GM19239 (cell line): ENCODE measurements around the gene NMUR1.
A peak's percentile ranks its signal among the peaks of the same experiment; 100 is the strongest.
"Not testable (repeated sequence)": the region's sequence is repeated elsewhere in the genome, so short reads cannot be mapped to it uniquely, and the experiment has no call there.

Source experiments
- DNase-seq: peaks from one replicate; pipeline ENCODE4 v3.0.0; 2011; ENCODE audit warnings: low spot score; ENCODE audit not compliant: insufficient read length
- FAIRE-seq: peaks from 2 replicates; lab custom pipeline; 2011; peaks lifted over from hg19 to GRCh38; lab: Jason Lieb, UNC

The NMUR1 gene, protein sequence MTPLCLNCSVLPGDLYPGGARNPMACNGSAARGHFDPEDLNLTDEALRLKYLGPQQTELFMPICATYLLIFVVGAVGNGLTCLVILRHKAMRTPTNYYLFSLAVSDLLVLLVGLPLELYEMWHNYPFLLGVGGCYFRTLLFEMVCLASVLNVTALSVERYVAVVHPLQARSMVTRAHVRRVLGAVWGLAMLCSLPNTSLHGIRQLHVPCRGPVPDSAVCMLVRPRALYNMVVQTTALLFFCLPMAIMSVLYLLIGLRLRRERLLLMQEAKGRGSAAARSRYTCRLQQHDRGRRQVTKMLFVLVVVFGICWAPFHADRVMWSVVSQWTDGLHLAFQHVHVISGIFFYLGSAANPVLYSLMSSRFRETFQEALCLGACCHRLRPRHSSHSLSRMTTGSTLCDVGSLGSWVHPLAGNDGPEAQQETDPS

DNA sequence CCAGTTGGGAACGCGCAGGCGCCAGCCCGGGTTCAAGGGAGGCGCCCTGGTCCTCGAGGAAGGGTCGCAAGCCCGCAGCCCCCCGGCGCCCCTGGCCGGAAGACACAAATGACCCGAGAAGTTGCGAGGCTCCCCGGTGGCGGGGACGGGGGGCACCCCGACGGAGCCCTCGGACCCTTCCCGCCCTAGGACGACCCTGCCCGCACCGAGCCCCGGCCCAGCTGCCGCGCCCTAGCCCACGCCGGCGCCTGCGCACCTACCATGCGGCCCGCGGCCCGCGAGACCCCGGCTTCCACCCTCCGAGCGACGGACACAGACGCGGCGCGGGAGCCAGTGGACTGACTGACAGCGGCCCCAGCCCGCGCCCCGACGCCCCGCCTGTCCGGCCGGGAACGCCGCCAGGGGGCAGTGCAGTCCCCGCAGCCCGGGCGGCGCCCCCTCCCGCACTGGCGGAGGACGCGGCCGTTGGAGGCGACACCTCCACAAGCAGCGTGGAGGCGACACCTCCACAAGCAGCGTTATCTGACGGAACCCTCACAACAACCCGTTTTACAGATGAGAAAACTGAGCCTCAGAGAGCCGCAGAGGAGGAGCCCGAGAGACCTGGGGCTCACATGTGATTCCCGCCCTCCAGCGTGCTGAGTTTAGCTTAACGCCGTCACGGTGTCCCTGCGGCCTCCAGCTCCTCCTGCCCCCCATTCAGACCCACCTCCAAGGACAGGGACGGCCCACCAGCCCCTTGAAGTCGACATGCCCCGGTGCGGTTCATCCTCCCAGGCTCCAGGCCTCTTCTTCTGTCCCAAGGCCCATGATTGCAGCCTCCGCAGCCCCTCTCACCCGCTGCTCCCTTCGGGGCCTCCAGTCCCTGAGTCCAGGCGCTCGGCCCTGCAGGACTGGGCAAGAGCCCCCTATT, at the start of gene NMUR1:
TSS of gene NMUR1 (minus strand) at position 347 of the 913 bp plus-strand sequence. CDS start at position 263, 84 bp downstream.
- FAIRE-seq (peak; percentile 61), DNase-seq (peak; percentile 75)

DNA sequence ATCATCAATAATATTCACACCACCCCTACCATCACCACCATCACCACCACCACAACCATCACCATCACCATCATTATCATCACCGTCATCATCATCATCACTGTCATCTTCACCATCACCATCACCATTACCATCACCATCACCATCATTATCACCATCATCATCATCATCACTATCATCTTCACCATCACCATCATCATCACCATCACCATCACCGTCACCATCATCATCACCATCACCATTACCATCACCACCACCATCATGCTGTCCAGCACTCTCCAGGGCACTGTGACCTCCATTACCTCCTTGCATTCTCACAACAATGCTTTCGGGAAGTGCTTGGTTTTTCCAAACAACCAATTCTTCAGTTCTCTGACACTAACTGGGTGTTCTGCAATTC, 49.3 kb upstream of the NMUR1 start:
- FAIRE-seq, result no peak
- no peak for DNase-seq

DNA sequence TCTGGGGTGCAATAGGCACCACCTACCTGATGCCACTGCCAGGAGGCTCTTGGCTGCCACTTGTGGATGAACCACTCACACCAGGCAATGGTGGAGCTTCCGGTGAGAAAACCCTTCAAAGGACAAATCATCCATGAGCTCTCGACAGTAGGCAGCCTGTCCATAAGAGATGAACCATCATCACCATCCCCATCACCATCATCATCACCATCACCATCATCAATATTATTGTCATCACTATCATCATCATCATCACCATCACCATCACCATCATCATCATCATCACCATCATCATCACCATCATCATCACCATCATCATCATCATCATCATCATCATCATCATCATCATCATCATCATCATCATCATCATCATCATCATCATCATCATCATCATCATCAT, 48.4 kb upstream of the NMUR1 start:
- not testable (repeated sequence) for FAIRE-seq, DNase-seq

DNA sequence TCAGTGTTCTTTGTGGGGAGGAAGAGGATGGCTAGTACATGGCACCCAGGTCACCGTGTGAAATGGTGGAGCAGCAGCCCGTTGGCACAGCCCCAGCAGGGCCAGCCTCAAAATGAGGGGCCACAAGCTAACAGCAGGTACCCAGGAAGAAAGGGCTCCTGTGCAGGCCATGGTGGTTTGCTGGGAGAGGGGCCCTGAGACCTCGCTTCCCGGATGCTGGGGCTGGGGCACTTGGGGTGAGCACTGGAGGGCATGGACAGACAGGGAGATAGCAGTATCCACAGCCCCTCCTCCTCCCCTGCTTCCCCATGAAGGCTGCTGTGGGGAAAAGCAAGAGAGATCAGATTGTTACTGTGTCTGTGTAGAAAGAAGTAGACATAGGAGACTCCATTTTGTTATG, 46.2 kb upstream of the NMUR1 start:
- DNase-seq (no peak), FAIRE-seq (no peak)

DNA sequence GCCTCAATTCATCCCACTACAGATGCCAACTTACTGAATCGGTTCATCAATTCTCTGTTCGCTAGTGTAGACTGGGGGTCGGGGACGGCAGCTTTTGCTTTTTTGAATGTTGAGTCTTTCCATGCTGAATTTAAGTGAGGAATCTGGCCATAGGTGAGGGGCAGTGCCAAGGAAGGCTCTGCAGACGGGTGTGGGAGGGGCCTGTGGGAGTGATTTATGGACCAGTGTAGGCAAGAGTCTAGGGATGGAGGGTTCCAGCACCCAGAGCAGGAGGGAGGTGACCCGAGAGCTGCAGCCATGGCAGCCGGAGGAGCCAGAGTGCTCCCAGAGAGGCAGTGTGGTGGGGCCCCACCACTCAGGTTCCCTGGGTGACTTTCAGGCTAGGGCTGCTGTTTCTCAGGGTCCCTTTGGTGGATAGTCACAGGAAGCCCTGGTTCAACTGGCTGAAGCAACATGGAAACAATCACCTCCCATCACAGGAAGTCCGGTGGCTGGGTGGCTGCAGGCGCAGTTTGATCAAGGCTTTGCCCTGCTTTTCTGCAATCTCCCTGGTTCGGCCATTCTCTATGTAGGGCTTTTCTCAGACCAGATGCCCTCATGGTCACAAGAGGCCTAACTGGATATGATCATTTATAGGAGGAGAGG, 45.5 kb upstream of the NMUR1 start:
- DNase-seq (no peak), FAIRE-seq (no peak)

DNA sequence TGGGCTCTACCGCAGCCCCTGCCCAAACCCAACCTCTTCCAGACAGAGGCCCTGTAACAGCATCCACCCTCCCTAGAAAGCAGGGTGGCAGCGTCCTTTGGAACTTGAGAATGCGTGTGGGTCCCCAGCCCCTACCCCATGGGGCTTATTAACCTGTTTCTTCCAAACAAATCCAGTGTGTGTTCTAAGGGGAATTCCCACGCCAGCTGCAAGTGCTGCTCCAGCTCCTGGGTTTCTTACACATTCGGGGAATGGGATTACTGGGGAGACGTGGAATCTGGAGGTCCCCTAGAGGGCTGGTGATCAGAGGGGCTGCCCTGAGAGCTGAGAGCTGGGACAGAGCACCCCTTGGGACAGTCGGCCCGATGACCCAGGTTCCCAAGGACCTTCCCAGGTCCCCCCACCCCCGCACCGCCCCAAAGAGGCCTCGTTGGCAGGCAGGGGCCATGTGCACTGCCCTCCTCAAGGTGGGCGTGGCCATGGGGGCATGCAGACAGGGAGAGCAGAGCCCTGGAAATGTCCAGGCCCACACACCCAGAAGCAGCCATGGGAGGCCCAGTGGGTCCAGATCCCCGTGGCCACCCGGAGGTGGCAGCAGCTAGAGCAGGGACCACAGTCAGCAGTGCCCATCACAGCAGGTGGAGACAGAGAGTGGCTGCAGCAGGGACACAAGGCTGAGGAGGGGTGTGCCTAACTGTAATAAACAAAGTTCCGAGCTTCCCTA, 43.6 kb upstream of the NMUR1 start:
- DNase-seq (no peak), FAIRE-seq (no peak)

DNA sequence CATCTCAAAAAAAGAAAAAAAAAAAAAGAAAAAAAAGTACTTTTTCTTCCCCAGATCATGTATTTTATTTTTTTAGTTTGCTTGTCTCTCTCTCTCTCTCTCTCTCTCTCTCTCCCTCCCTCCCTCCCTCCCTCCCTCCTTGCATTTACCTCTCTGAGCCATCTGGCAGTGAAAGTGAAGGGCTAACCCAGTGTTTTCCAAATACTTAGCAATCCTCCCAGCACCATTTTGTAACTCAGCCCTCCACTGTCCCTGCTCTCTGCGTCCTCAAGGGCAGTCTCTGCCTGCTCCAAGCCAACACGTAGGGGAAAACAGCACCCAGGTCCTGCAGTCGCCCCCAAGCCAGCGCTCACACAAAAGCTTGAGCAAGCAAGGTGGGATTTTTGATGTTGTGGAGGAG, 42.9 kb upstream of the NMUR1 start:
- no peak for FAIRE-seq

DNA sequence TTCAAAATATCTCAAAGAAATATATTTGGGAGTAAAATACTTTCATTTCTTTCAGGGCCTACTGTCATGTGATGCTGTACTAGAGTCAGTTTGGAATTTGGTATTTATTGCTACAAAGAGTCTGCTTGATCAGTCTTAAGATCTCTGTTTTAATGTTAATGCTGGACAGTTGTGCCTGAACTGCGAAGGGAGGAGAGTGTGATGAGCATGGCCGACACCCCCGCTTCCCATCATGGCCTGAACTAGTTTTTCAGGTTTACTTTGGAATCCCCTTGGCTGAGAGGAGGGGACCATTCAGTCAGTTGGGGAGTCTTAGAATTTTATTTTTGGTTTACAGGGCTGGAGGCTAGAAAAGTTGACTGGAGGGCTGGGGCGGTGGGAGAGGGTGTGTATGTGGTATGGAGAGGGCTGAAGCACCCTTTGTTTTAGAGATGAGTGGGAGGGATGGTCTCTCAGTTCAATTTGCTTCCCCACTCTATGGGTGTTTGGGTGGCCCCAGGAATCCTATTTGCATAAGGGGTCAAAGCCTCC, 41.5 kb upstream of the NMUR1 start:
- FAIRE-seq (no peak), DNase-seq (no peak)

More for the DNA sequence above, 42.9 kb upstream of the NMUR1 start:
- no peak for DNase-seq

DNA sequence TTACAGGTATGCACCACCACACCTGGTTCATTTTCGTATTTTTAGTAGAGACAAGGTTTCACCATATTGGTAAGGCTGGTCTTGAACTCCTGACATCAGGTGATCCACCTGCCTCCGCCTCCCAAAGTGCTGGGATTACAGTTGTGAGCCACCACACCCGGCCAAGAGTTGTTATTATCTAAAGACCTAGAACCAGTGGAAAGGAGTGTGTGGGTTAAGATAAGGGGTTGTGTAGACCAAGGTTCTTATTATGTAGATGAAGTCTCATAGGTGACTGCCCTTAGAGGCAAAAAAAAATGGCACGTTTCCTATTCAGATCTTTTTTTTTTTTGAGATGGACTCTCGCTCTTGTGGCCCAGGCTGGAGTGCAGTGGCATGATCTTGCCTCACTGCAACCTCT, 40.7 kb upstream of the NMUR1 start:
- not testable (repeated sequence) for FAIRE-seq, DNase-seq

DNA sequence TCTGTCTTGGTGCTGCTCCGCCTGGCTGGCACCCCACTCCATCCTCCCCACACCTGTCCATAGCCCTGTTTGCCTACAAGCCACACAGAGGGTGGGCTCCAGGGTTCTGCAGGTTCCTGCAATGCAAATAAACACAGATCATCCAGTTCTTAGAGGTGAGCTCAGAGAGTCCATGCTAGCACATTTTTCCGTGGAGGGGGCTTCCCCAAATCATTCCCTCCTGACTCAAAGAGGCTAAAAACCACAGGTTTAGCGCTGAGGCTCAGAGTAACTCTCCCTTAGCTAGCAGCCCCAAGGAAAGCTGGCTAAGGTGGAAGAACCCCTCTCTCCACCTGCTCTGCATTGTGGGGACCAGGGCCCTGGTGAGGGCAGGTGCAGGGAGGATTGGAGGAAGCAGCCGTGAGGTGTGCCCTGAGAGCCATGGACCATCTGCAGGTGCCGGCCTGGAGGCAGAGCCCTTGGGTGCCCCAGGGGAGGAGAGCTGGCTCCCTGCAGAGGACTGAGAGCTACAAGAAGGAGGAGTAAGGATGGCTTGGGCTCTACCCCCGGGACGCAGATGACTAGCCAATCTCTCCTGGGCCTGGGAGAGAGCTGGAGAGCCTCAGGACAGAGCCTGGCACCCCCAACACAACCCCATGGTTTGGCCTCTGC, 38.7 kb upstream of the NMUR1 start:
- DNase-seq, result no peak
- FAIRE-seq, result no peak

DNA sequence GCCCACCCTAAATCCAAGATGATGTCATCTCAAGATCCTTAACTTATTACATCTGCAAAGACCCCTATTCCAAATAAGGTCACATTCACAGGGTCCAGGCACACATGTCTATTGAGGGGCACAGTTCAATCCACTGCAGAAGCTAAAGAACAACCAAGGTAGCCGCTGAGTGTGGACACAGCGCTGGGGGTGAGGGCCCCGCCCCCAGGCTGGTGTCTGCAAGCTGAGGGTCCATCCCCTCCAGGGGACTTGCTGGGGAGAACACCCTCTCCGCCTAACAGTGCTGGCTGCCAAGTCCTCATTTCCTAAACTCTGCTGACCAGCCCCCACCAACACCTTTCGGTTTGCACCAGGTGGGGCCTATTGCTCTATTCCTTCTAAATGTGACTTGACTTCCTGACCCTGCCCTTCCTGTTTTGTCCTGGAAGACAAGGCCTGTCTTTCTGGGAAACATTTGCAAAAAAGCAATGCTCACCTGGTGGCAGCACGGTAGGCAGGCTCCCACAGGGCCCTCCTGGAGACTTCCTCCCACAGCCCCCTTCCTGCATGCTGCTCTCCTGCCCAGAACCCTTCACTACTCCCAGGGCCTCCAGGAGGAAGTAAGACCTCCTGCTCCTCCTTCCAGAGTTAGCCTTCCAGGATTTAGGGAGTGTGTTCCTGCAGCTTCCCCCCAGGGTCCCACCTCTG, 38.0 kb upstream of the NMUR1 start:
- DNase-seq, result no peak
- FAIRE-seq, result no peak

DNA sequence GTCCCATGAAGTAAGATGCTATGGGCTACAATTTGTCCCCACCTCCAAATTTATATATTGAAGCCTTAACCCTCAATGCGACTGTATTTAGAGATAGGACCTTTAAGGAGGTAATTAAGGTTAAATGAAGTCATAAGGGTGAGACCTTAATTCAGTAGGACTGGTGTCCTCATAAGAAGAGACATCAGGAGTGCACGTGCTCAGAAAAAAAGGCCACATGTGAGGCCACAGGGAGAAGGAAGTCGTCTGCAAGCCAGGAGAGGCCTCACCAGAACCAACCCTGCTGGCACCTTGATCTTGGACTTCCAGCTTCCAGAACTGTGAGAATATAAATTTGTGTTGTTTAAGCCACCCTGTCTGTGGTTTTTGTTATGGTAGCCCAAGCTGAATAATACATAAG, 36.9 kb upstream of the NMUR1 start:
- FAIRE-seq (no peak), DNase-seq (no peak)

DNA sequence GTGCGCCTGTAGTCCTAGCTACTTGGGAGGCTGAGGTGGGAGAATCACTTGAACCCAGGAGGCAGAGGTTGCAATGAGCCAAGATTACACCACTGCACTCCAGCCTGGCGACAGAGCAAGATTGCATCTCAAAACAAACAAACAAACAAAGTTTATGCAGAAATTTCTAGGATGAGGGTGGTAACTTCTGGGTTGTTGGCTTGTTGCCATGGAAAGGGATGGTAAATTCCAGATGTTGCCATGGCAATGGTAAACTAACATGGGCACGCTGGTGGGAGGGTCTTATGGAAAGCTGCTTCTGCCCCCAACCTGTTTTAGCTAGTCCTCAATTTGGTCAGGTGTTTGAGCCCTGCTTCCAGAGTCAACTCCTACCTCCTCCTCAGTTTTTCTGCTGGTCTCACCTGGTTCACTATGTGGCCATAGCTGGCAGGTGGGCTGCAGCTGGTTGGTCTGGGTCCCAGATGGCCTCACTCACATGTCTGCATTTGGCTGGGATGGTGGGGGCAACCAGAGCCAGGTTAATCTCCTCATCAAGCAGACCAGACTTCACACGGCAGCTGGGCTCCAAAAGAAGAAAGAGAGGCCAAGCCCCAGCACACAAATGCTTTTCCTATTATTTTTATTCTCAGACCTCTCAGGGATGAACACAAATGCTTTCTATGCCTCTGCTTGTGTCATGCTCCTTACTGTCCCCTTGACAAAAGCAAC, 35.8 kb upstream of the NMUR1 start:
- no peak for FAIRE-seq

DNA sequence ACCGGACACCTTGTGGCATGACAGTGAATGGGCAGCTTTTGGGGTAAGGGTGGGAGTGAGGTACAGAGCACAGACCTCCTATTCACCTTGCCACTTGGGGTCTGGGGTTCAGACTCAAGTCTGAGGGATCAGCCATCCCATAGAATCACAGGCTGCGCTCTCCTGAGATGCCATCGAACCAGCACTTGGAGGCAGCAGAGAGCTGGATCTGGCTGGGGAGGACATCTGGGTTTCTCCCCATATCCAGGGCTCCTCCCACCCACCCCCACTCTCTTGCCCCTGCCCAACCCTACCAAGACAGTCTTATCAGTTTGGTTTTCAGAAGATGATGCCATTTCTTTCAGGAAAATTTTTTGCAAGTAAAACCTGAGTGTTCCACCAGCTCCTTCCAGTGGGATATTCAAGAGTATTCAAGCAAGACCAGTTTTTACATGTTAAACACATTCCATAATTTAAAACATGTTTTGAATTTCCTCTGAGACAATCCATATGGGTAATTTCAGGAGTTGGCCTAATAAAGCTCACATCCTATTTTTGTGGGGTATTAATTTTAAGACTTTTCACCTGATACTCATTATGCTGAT, 33.2 kb upstream of the NMUR1 start:
- DNase-seq, result peak; percentile 35
- no peak for FAIRE-seq

More for the DNA sequence above, 35.8 kb upstream of the NMUR1 start:
- DNase-seq, result no peak

DNA sequence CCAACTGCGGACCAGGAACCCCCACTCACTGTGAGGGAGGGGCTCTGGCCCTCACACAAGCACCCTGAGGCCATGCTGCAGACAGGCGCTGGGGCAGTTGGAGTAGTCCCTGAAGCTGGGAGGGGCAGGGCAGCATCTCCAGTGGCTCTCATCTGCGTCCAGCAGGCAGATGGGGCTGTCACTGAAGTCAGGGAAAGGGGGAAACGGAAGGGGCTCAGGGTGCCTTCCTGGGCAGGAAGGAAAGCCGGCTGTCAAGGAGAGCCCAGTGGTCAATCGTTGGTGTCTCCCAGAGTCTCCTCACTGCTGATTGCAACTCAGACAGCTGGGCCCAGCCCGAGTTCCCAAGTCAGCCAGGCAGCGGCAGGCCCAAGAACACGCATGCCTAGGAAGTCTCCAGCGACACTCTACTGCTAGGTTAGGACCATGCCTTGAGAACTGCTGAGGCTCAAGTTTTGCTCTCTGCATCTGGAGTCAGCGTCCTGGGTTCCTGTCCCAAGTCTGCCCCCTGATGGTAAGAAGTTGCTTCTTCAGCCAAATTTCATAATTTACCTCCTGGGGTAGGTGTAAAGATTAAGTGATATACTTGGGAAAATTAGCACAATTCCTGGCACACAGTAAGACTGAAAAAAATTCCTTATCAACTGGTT, 27.4 kb upstream of the NMUR1 start:
- FAIRE-seq (peak; percentile 94), DNase-seq (peak; percentile 80)

DNA sequence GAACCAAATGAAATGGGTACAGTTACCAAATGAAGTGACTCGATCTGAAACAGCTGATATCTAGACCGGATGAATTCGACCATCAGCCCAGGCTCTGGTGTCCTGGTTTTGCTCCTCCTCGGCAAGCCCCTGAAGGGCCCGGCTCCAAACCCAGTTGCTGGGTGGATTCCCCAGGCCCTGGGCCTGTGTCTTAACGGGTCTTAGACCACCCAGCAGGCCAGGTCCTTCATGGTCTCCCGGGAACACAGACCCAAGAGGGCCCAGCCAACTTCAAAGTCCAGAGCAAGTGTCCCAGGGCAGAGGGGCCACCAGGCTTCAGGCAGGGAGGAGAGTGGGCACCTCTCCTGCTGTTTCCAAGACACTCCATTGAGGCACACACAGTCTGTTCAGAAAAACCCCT, 26.7 kb upstream of the NMUR1 start:
- DNase-seq, result no peak
- no peak for FAIRE-seq

DNA sequence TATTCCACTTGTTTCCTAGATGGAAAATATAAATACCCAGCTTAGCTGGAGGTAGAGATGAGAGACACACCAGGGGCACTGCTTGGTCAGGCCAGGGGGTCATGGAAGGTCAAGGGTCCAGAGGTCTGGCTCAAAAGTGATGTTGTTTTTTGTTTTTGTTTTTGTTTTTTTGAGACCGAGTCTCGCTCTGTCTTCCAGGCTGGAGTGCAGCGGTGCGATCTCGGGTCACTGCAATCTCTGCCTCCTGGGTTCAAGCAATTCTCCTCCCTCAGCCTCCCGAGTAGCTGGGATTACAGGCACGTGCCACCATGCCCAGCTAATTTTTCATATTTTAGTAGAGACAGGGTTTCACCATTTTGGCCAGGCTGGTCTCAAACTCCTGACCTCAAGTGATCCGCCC, 26.3 kb upstream of the NMUR1 start:
- DNase-seq, FAIRE-seq: not testable (repeated sequence)
